ENCODE results near the gene SIRT1. TPM values are rescaled to one million over a fixed set of nuclear protein-coding genes. Genes with fewer than 3 reads are reported as not detected.
"Not testable (repeated sequence)": the region's sequence is repeated elsewhere in the genome, so short reads cannot be mapped to it uniquely, and the experiment has no call there.

The SIRT1 gene
- total RNA-seq, 1 experiment from 2014 or later, result 51.3 TPM

DNA sequence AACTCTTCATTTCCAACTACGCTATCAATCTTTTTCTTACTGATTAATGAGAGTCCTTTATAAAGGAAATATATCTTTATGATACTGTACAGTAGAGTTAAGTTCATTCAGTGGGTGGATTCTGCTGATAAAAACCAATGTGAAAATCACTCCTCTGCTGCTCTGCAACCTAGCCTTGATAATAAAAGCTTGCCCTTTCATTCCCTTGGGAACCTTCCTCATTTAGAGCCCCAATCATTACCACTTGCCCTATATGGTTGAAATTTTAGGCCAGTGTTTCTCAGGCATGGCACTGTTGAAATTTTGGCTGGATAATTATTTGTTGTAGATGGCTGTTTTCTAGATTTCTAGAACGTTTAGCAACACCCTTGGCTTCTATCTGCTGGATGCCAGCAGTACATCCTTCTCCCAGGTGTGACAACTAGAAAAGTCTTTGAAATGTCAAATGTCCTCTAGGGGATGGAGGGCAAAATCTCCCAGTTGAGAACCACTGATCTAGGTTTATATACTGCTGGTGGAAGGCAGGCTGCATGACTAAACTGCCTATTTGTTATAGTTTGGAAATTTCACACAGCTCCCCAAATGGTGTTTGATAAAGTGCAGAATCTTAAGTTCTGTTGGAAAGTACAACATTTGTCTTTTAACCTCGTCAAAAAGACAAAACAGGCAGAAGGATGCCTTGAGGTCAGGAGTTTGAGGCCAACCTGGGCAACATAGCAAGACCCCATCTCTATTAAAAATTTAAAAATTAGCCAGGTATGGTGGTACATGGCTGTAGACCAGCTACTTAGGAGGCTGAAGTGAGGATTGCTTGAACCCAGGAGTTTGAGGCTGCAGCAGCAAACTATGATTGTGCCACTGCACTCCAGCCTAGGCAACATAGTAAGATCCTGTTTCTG, 8.9 kb upstream of the SIRT1 start:
- TF ChIP-seq, protein P1, sequence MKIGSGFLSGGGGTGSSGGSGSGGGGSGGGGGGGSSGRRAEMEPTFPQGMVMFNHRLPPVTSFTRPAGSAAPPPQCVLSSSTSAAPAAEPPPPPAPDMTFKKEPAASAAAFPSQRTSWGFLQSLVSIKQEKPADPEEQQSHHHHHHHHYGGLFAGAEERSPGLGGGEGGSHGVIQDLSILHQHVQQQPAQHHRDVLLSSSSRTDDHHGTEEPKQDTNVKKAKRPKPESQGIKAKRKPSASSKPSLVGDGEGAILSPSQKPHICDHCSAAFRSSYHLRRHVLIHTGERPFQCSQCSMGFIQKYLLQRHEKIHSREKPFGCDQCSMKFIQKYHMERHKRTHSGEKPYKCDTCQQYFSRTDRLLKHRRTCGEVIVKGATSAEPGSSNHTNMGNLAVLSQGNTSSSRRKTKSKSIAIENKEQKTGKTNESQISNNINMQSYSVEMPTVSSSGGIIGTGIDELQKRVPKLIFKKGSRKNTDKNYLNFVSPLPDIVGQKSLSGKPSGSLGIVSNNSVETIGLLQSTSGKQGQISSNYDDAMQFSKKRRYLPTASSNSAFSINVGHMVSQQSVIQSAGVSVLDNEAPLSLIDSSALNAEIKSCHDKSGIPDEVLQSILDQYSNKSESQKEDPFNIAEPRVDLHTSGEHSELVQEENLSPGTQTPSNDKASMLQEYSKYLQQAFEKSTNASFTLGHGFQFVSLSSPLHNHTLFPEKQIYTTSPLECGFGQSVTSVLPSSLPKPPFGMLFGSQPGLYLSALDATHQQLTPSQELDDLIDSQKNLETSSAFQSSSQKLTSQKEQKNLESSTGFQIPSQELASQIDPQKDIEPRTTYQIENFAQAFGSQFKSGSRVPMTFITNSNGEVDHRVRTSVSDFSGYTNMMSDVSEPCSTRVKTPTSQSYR (CRISPR knock-in tag; IDR thresholded peaks at IDR 0.05), result no peak
- TF ChIP-seq PRRX2 (CRISPR knock-in tag; IDR thresholded peaks at IDR 0.05) (no peak), TEAD1 (CRISPR knock-in tag; IDR thresholded peaks at IDR 0.05) (no peak), ZNF121 (CRISPR knock-in tag; IDR thresholded peaks at IDR 0.05) (peak; percentile 57; the same call in 1 of the 2 replicates)
- Mint-ChIP-seq H3K4me1 (peaks cover 3% of the 10 kb centered on the region; the same call in 1 of the 2 replicates), H3K27ac (peak overlapping the region; percentile 11; the same call in 1 of the 2 replicates), H3K27me3 (ENCODE audit: low read depth) (no peaks in the 10 kb centered on the region), H3K36me3 (no peaks in the 10 kb centered on the region), H3K9me3 (no peaks in the 10 kb centered on the region), H3K4me3 (no peak overlapping the region)
- no peak for DNase-seq (ENCODE audit: low spot score)
- no peak for ATAC-seq
- ChIA-PET CTCF (no interaction called here), POLR2A (no interaction called here)

DNA sequence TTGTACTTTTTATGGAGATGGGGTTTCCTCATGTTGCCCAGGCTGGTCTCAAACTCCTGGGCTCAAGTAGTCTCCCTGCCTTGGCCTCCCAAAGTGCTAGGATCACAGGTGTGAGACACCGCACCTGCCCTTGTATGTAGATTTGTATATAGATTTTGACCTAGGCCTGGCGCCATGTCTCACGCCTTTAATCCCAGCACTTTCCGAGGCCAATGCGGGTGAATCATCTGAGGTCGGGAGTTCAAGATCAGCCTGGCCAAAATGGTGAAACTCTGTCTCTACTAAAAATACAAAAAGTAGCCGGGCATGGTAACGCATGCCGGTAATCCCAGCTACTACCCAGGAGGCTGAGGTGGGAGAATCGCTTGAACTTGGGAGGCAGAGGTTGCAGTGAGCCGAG, 7.0 kb upstream of the SIRT1 start:
- ATAC-seq; H3K27me3 Mint-ChIP-seq (ENCODE audit: low read depth); POLR2A ChIA-PET; H3K36me3 Mint-ChIP-seq; H3K4me3 Mint-ChIP-seq; H3K9me3 Mint-ChIP-seq; H3K4me1 Mint-ChIP-seq; H3K27ac Mint-ChIP-seq; DNase-seq (ENCODE audit: low spot score): not testable (repeated sequence)
- CTCF ChIA-PET, result interaction anchor here (0.6 to 2.3 kb wide), 3 partner anchors 89 to 573 kb away, joined by 3 to 8 read pairs (median 4); no protein-coding TSS in a partner anchor

DNA sequence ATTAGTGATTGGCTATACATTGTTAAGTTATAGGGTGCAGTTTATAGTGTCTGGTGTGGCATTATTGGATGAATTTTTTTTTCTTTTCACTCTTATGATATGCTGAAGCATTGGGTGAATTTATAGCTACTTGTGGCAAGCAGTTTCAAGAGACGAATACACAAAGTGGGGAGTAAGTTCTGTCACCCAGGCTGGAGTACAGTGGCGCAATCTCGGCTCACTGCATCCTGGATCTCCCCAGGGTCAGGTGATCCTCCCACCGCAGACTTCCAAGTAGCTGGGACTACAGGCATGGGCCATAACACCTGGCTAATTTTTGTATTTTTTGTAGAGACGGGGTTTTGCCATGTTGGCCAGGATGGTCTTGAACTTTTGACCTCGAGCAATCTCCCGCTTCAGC, 6.3 kb upstream of the SIRT1 start:
- Mint-ChIP-seq H3K4me1 (peaks cover 3% of the 10 kb centered on the region), H3K4me3 (no peak overlapping the region), H3K36me3 (no peaks in the 10 kb centered on the region), H3K27me3 (ENCODE audit: low read depth) (no peaks in the 10 kb centered on the region), H3K27ac (no peak overlapping the region), H3K9me3 (no peaks in the 10 kb centered on the region)
- no peak for DNase-seq (ENCODE audit: low spot score)
- peak; percentile 38; the same call in 1 of the 2 replicates for ATAC-seq
- CTCF ChIA-PET, result interaction anchor here (0.5 to 2.3 kb wide), 2 partner anchors 90 to 718 kb away, joined by 4 to 8 read pairs; no protein-coding TSS in a partner anchor
- TF ChIP-seq ZNF121 (CRISPR knock-in tag; IDR thresholded peaks at IDR 0.05) (no peak), HMGA2 (CRISPR knock-in tag; IDR thresholded peaks at IDR 0.05) (no peak), CBFB (CRISPR knock-in tag; IDR thresholded peaks at IDR 0.05; ENCODE audit: low read depth) (no peak), ZNF263 (CRISPR knock-in tag; IDR thresholded peaks at IDR 0.05; ENCODE audit: low read depth) (no peak), SOX15 (CRISPR knock-in tag; IDR thresholded peaks at IDR 0.05) (no peak), ZNF416 (CRISPR knock-in tag; IDR thresholded peaks at IDR 0.05) (no peak)
- TF ChIP-seq, protein P2, sequence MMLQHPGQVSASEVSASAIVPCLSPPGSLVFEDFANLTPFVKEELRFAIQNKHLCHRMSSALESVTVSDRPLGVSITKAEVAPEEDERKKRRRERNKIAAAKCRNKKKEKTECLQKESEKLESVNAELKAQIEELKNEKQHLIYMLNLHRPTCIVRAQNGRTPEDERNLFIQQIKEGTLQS (CRISPR knock-in tag; conservative IDR thresholded peaks at IDR 0.05), result no peak
- TF ChIP-seq, protein P3, sequence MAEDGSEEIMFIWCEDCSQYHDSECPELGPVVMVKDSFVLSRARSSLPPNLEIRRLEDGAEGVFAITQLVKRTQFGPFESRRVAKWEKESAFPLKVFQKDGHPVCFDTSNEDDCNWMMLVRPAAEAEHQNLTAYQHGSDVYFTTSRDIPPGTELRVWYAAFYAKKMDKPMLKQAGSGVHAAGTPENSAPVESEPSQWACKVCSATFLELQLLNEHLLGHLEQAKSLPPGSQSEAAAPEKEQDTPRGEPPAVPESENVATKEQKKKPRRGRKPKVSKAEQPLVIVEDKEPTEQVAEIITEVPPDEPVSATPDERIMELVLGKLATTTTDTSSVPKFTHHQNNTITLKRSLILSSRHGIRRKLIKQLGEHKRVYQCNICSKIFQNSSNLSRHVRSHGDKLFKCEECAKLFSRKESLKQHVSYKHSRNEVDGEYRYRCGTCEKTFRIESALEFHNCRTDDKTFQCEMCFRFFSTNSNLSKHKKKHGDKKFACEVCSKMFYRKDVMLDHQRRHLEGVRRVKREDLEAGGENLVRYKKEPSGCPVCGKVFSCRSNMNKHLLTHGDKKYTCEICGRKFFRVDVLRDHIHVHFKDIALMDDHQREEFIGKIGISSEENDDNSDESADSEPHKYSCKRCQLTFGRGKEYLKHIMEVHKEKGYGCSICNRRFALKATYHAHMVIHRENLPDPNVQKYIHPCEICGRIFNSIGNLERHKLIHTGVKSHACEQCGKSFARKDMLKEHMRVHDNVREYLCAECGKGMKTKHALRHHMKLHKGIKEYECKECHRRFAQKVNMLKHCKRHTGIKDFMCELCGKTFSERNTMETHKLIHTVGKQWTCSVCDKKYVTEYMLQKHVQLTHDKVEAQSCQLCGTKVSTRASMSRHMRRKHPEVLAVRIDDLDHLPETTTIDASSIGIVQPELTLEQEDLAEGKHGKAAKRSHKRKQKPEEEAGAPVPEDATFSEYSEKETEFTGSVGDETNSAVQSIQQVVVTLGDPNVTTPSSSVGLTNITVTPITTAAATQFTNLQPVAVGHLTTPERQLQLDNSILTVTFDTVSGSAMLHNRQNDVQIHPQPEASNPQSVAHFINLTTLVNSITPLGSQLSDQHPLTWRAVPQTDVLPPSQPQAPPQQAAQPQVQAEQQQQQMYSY (CRISPR knock-in tag; IDR thresholded peaks at IDR 0.05), result no peak
- TF ChIP-seq, protein P4, sequence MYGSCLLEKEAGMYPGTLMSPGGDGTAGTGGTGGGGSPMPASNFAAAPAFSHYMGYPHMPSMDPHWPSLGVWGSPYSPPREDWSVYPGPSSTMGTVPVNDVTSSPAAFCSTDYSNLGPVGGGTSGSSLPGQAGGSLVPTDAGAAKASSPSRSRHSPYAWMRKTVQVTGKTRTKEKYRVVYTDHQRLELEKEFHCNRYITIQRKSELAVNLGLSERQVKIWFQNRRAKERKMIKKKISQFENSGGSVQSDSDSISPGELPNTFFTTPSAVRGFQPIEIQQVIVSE (CRISPR knock-in tag; IDR thresholded peaks at IDR 0.05; ENCODE audit: borderline replicate concordance), result no peak
- POLR2A ChIA-PET, result interaction anchor here (0.6 to 1.4 kb wide), 2 partner anchors 16 to 22 kb away, joined by 3 to 4 read pairs; no protein-coding TSS in a partner anchor

Data from WTC11 (cell line).